Sigmoid colon (tissue), 4 donors: ENCODE results near the gene RGS11.

Source experiments
- EP300 ChIP-seq, 4 donors: sonication (generic); formaldehyde crosslinking; IDR thresholded peaks; one replicate each; pipeline ENCODE4 v1.6.1; 2017; ENCODE audit warnings: antibody characterized with exemption in 4 of 4
- POLR2A ChIP-seq, 2 donors: fragments of 450-650 bp; IDR thresholded peaks; one replicate each; pipeline ENCODE4 v1.6.1; 2016; ENCODE audit warnings: antibody characterized with exemption in 2 of 2, mild to moderate bottlenecking in 2 of 2, moderate library complexity in 2 of 2
- TF ChIP-seq, protein P1 (sequence below), 4 experiments: fragments of 450-650 bp in 3 of 4; fragments of 200-600 bp in 1 of 4; IDR thresholded peaks; one replicate each; pipeline ENCODE4 v1.5.1; 2016 to 2019; ENCODE audit warnings: antibody characterized with exemption in 4 of 4, mild to moderate bottlenecking in 3 of 4, moderate library complexity in 2 of 4

DNA sequence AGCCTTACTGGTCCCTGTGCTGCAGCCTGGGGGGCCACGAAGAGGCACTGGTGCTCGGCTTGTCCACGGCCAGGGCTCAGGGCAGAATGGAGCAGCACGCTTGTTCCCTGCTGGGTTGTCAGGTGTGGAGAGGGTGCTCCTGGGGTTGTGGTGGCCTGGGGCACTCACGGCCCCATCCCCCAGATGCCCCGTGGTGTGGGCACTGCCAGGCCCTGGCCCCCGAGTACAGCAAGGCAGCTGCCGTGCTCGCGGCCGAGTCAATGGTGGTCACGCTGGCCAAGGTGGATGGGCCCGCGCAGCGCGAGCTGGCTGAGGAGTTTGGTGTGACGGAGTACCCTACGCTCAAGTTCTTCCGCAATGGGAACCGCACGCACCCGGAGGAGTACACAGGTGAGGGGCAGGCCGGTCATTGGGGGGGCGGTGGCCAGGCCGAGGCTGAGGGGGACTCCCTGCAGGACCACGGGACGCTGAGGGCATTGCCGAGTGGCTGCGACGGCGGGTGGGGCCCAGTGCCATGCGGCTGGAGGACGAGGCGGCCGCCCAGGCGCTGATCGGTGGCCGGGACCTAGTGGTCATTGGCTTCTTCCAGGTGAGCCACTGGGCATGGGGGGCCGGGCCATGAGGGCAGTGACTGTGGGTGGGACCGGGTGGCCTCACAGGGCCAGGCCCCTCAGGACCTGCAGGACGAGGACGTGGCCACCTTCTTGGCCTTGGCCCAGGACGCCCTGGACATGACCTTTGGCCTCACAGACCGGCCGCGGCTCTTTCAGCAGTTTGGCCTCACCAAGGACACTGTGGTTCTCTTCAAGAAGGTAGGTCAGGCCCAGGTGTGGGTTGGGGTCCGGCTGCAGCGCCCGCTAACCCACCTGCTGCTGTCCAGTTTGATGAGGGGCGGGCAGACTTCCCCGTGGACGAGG, 8.7 kb upstream of the RGS11 start:
- TF ChIP-seq, protein P1, sequence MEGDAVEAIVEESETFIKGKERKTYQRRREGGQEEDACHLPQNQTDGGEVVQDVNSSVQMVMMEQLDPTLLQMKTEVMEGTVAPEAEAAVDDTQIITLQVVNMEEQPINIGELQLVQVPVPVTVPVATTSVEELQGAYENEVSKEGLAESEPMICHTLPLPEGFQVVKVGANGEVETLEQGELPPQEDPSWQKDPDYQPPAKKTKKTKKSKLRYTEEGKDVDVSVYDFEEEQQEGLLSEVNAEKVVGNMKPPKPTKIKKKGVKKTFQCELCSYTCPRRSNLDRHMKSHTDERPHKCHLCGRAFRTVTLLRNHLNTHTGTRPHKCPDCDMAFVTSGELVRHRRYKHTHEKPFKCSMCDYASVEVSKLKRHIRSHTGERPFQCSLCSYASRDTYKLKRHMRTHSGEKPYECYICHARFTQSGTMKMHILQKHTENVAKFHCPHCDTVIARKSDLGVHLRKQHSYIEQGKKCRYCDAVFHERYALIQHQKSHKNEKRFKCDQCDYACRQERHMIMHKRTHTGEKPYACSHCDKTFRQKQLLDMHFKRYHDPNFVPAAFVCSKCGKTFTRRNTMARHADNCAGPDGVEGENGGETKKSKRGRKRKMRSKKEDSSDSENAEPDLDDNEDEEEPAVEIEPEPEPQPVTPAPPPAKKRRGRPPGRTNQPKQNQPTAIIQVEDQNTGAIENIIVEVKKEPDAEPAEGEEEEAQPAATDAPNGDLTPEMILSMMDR (IDR thresholded peaks at IDR 0.05): no peak
- TF ChIP-seq POLR2A (IDR thresholded peaks at IDR 0.05): no peak
- TF ChIP-seq EP300 (IDR thresholded peaks at IDR 0.05): no peak
